Esophagus muscularis mucosa (tissue), 4 donors: ENCODE results near the gene ABCA9. TPM values are rescaled to one million over a fixed set of nuclear protein-coding genes. Genes with fewer than 3 reads are reported as not detected.
A peak's percentile ranks its signal among the peaks of the same experiment; 100 is the strongest.
"Not testable (repeated sequence)": the region's sequence is repeated elsewhere in the genome, so short reads cannot be mapped to it uniquely, and the experiment has no call there.

Experiments
- DNase-seq: peaks from one replicate; pipeline ENCODE4 v3.0.0-alpha.2; 2017; ENCODE audit errors: extremely low spot score
- H3K27ac ChIP-seq, 4 donors: fragments of 200-600 bp; sonication (generic); replicated peaks in 1 of 4; 1 replicate in 3 of 4; 2 replicates in 1 of 4; pipeline ENCODE4 v1.5.1; 2016 to 2019; ENCODE audit warnings: mild to moderate bottlenecking in 1 of 4
- H3K27me3 ChIP-seq, 4 donors: fragments of 200-600 bp; sonication (generic); one replicate each; pipeline versions ENCODE4 v1.5.1 to v1.6.0; 2016 to 2019
- H3K36me3 ChIP-seq, 4 donors: fragments of 200-600 bp; sonication (generic); one replicate each; pipeline ENCODE4 v1.5.1; 2016 to 2019
- H3K4me1 ChIP-seq, 4 donors: fragments of 200-600 bp; sonication (generic); one replicate each; pipeline ENCODE4 v1.5.1; 2016 to 2019
- H3K4me3 ChIP-seq, 4 donors: fragments of 200-600 bp; sonication (generic); 1 replicate in 2 of 4; 2 replicates in 2 of 4; pipeline ENCODE4 v1.5.1; 2016 to 2019; ENCODE audit warnings: mild to moderate bottlenecking in 4 of 4, moderate library complexity in 1 of 4
- H3K9me3 ChIP-seq, 4 donors: fragments of 200-600 bp; sonication (generic); 1 replicate in 3 of 4; 2 replicates in 1 of 4; pipeline ENCODE4 v1.5.1; 2016 to 2019
- CTCF ChIP-seq, 3 experiments: fragments of 200-600 bp in 2 of 3; fragments of 450-650 bp in 1 of 3; sonication (generic) in 2 of 3; IDR thresholded peaks; one replicate each; pipeline ENCODE4 v1.5.1; 2017 to 2019; ENCODE audit warnings: antibody characterized with exemption in 3 of 3, mild to moderate bottlenecking in 2 of 3, moderate library complexity in 1 of 3
- EP300 ChIP-seq: sonication (generic); formaldehyde crosslinking; IDR thresholded peaks from one replicate; pipeline ENCODE4 v1.6.1; 2017; ENCODE audit warnings: antibody characterized with exemption
- POLR2A ChIP-seq: fragments of 450-650 bp; IDR thresholded peaks from one replicate; pipeline ENCODE4 v1.6.1; 2017; ENCODE audit warnings: antibody characterized with exemption, moderate library complexity, mild to moderate bottlenecking, low read depth
- POLR2AphosphoS5 ChIP-seq, 2 donors: sonication (generic); formaldehyde crosslinking; IDR thresholded peaks; one replicate each; pipeline ENCODE4 v1.6.1; 2017; ENCODE audit warnings: antibody characterized with exemption in 2 of 2
- WGBS: methylation state at CpG from one replicate; pipeline ENCODE4 v1.1.5; 2018; 5-methylcytosine and 5-hydroxymethylcytosine counted together
- intact Hi-C: fragments of 100-400 bp; cut with DNase I; formaldehyde crosslinking; loops from one replicate; pipeline ENCODE4 v1.15.1; 2023
- total RNA-seq, 4 donors: library from RNA; depleted of rRNA; stranded (reverse); fragments of >200 nt; gene quantifications; one replicate each; pipeline versions ENCODE4 v1.1.0 to v1.2.1, GENCODE V29; 2016

Gene ABCA9
- total RNA-seq, 4 donors from 2014 or later: 19.8 to 56.1 (median 26.0) TPM

- no peak overlapping the region for H3K4me3 ChIP-seq
- no peak for DNase-seq
- no peak overlapping the region for H3K27ac ChIP-seq
- no peak for TF ChIP-seq POLR2A
- peak in 1 of 3 experiments; percentile 11 for TF ChIP-seq CTCF (IDR thresholded peaks at IDR 0.05)
- no peak for TF ChIP-seq EP300
- no peak for TF ChIP-seq POLR2AphosphoS5 (IDR thresholded peaks at IDR 0.05)
- H3K4me1 ChIP-seq: no peaks in the 10 kb centered on the region
- peaks cover 0 to 6% (median 2%) of the 10 kb centered on the region in 4 donors for H3K9me3 ChIP-seq
- WGBS: 66% methylated on average over 13 of the region's 13 CpGs
- no peaks in the 10 kb centered on the region for H3K27me3 ChIP-seq
- intact Hi-C loops: no loop called here
- peaks cover 7 to 68% (median 40%) of the 10 kb centered on the region in 4 donors for H3K36me3 ChIP-seq
Measured at GRCh38 chr17:69084911-69085310, 24.2 kb upstream of the ABCA9 start.

GRCh38 chr17:69082696-69083095, 22.0 kb upstream of the ABCA9 start:
- H3K4me1 ChIP-seq: no peaks in the 10 kb centered on the region
- peaks cover 0 to 6% (median 2%) of the 10 kb centered on the region in 4 donors for H3K9me3 ChIP-seq
- TF ChIP-seq POLR2A: no peak
- no peak for DNase-seq
- H3K36me3 ChIP-seq: peaks cover 17 to 89% (median 52%) of the 10 kb centered on the region in 4 donors
- H3K4me3 ChIP-seq: no peak overlapping the region
- H3K27ac ChIP-seq: no peak overlapping the region
- H3K27me3 ChIP-seq: no peaks in the 10 kb centered on the region
- intact Hi-C loops: no loop called here
- WGBS: 83% methylated on average over 2 of the region's 2 CpGs

GRCh38 chr17:69078864-69079263, 18.1 kb upstream of the ABCA9 start:
- no peak for TF ChIP-seq EP300
- TF ChIP-seq CTCF (IDR thresholded peaks at IDR 0.05): no peak
- TF ChIP-seq POLR2A: no peak
- TF ChIP-seq POLR2AphosphoS5 (IDR thresholded peaks at IDR 0.05): no peak
- Histone ChIP-seq H3K9me3 (peaks cover 0 to 23% (median 21%) of the 10 kb centered on the region in 4 donors), H3K36me3 (peaks cover 17 to 62% (median 43%) of the 10 kb centered on the region in 4 donors), H3K27ac (no peak overlapping the region), H3K4me3 (no peak overlapping the region), H3K4me1 (no peaks in the 10 kb centered on the region), H3K27me3 (no peaks in the 10 kb centered on the region)
- DNase-seq: no peak
- intact Hi-C loops: no loop called here

GRCh38 chr17:69075823-69076222, 15.1 kb upstream of the ABCA9 start:
- intact Hi-C loops: no loop called here
- TF ChIP-seq POLR2AphosphoS5 (IDR thresholded peaks at IDR 0.05) (no peak), EP300 (no peak), CTCF (IDR thresholded peaks at IDR 0.05) (no peak), POLR2A (no peak)
- no peak for DNase-seq
- Histone ChIP-seq H3K27me3 (no peaks in the 10 kb centered on the region), H3K36me3 (peaks cover 10 to 36% (median 24%) of the 10 kb centered on the region in 4 donors), H3K27ac (no peak overlapping the region), H3K4me3 (no peak overlapping the region), H3K9me3 (peaks cover 0 to 26% (median 16%) of the 10 kb centered on the region in 4 donors), H3K4me1 (no peaks in the 10 kb centered on the region)

GRCh38 chr17:69073392-69073791, 12.7 kb upstream of the ABCA9 start:
- H3K27ac ChIP-seq, intact Hi-C loops, H3K27me3 ChIP-seq, H3K4me3 ChIP-seq, DNase-seq, H3K4me1 ChIP-seq: not testable (repeated sequence)
- Histone ChIP-seq H3K36me3 (peaks cover 0 to 12% (median 7%) of the 10 kb centered on the region in 4 donors), H3K9me3 (peaks cover 0 to 26% (median 16%) of the 10 kb centered on the region in 4 donors)

GRCh38 chr17:69072803-69073256, 12.1 kb upstream of the ABCA9 start:
- DNase-seq, H3K27me3 ChIP-seq, H3K36me3 ChIP-seq, H3K27ac ChIP-seq, intact Hi-C loops, H3K4me1 ChIP-seq, H3K4me3 ChIP-seq: not testable (repeated sequence)
- peaks cover 0 to 26% (median 16%) of the 10 kb centered on the region in 4 donors for H3K9me3 ChIP-seq
- 70% methylated on average over 1 of the region's 1 CpG for WGBS

- H3K27ac ChIP-seq, H3K4me3 ChIP-seq, DNase-seq, intact Hi-C loops, H3K27me3 ChIP-seq, H3K36me3 ChIP-seq, H3K4me1 ChIP-seq: not testable (repeated sequence)
- H3K9me3 ChIP-seq: peaks cover 0 to 20% (median 13%) of the 10 kb centered on the region in 4 donors
- 94% methylated on average over 4 of the region's 4 CpGs for WGBS
Measured at GRCh38 chr17:69071233-69071586, 10.5 kb upstream of the ABCA9 start.

- H3K27ac ChIP-seq, DNase-seq, H3K4me1 ChIP-seq, H3K27me3 ChIP-seq, H3K36me3 ChIP-seq, intact Hi-C loops, H3K4me3 ChIP-seq: not testable (repeated sequence)
- peaks cover 0 to 14% (median 10%) of the 10 kb centered on the region in 4 donors for H3K9me3 ChIP-seq
- 71% methylated on average over 10 of the region's 12 CpGs for WGBS
Measured at GRCh38 chr17:69070378-69071232, 9.9 kb upstream of the ABCA9 start.
